OCI-LY7 (cell line): Measurements from ENCODE around the gene JAK3. TPM values are rescaled to one million over a fixed set of nuclear protein-coding genes. Genes with fewer than 3 reads are reported as not detected.

ENCODE experiments used
- BruUV-seq: library from RNA; stranded (reverse); fragments of 400-500 nt; replicated peaks from 2 replicates; lab custom pipeline; 2021; lab: Mats Ljungman, UMichigan
- CTCF ChIA-PET: fragments of 300-600 bp; sonication (Branson Sonifier 250); formaldehyde crosslinking; loops from one replicate; lab custom pipeline; 2022; ENCODE audit warnings: antibody characterized with exemption; ENCODE audit not compliant: unreplicated experiment; lab: Charles Lee
- POLR2A ChIA-PET: fragments of 300-600 bp; sonication (Branson Sonifier 250); formaldehyde crosslinking; loops from one replicate; lab custom pipeline; 2022; ENCODE audit warnings: antibody characterized with exemption; lab: Charles Lee
- DNase-seq: peaks from one replicate; pipeline ENCODE4 v3.0.0-alpha.2; 2015; ENCODE audit warnings: low spot score
- H2AFZ ChIP-seq: fragments of 200-600 bp; sonication (generic), shearing (Covaris generic); 2 replicates; pipeline ENCODE4 v1.6.1; 2014; ENCODE audit warnings: mild to moderate bottlenecking, antibody characterized with exemption, low read length, moderate library complexity
- H3K27ac ChIP-seq: fragments of 200-600 bp; sonication (generic); 2 replicates; pipeline ENCODE4 v1.5.1; 2014; ENCODE audit warnings: mixed run types, low read depth, mild to moderate bottlenecking, moderate library complexity, low read length, inconsistent platforms; ENCODE audit not compliant: poor library complexity, severe bottlenecking
- H3K36me3 ChIP-seq: fragments of 200-600 bp; sonication (generic); 2 replicates; pipeline ENCODE4 v1.6.1; 2014; ENCODE audit warnings: mild to moderate bottlenecking, antibody characterized with exemption, low read length, moderate library complexity, mixed read lengths; ENCODE audit not compliant: insufficient read depth
- H3K4me1 ChIP-seq: fragments of 200-600 bp; sonication (generic); 2 replicates; pipeline ENCODE4 v1.5.1; 2014; ENCODE audit warnings: mild to moderate bottlenecking, low read length; ENCODE audit not compliant: insufficient read depth, poor library complexity, severe bottlenecking
- H3K4me2 ChIP-seq: fragments of 200-600 bp; sonication (generic); 2 replicates; pipeline ENCODE4 v1.6.1; 2014; ENCODE audit warnings: mild to moderate bottlenecking, low read length
- H3K4me3 ChIP-seq: fragments of 200-600 bp; sonication (generic); 2 replicates; pipeline ENCODE4 v1.5.1; 2014; ENCODE audit warnings: mild to moderate bottlenecking, low read depth, low read length; ENCODE audit not compliant: poor library complexity, severe bottlenecking
- H3K79me2 ChIP-seq: fragments of 200-600 bp; sonication (generic); 2 replicates; pipeline ENCODE4 v1.6.1; 2016; ENCODE audit warnings: low read depth, mild to moderate bottlenecking, low read length, moderate library complexity, mixed read lengths; ENCODE audit not compliant: insufficient read depth
- H3K9me2 ChIP-seq: fragments of 200-600 bp; sonication (generic); 2 replicates; pipeline ENCODE4 v1.6.1; 2016; ENCODE audit warnings: mild to moderate bottlenecking, low read length, mixed read lengths; ENCODE audit not compliant: insufficient read depth
- H3K9me3 ChIP-seq: fragments of 200-600 bp; sonication (generic); 2 replicates; pipeline ENCODE4 v1.6.1; 2014; ENCODE audit warnings: mild to moderate bottlenecking, mixed run types, low read length, mixed read lengths
- H4K20me1 ChIP-seq: fragments of 200-600 bp; sonication (generic); 2 replicates; pipeline ENCODE4 v1.6.1; 2014; ENCODE audit warnings: mild to moderate bottlenecking, antibody characterized with exemption, low read length, moderate library complexity, mixed read lengths; ENCODE audit not compliant: insufficient read depth
- EZH2phosphoT487 ChIP-seq: fragments of 200-600 bp; sonication (generic); IDR thresholded peaks from 2 replicates; pipeline ENCODE4 v1.6.1; 2018; ENCODE audit warnings: low read depth, borderline replicate concordance, mild to moderate bottlenecking, mixed run types, antibody characterized with exemption, low read length, moderate library complexity, mixed read lengths
- intact Hi-C: fragments of 100-400 bp; cut with micrococcal nuclease; formaldehyde crosslinking; loops from one replicate; pipeline ENCODE4 v1.10.0; 2022; ENCODE audit not compliant: unreplicated experiment
- total RNA-seq, 2 experiments: library from RNA; depleted of rRNA in 1 of 2; stranded (reverse); fragments of >200 nt in 1 of 2; shearing (Covaris generic) in 1 of 2; gene quantifications; 2 replicates each; pipeline ENCODE4 v1.2.3, GENCODE V29; 2014 to 2022
- TF ChIP-seq, protein P1 (sequence below): fragments of 200-600 bp; sonication (generic); conservative IDR thresholded peaks from 2 replicates; pipeline ENCODE4 v1.5.1; 2014; ENCODE audit warnings: mild to moderate bottlenecking, antibody characterized with exemption, low read length, moderate library complexity, mixed read lengths

Gene JAK3
- total RNA-seq, 2 experiments from 2014 or later, result 14.0 to 25.3 TPM

DNA sequence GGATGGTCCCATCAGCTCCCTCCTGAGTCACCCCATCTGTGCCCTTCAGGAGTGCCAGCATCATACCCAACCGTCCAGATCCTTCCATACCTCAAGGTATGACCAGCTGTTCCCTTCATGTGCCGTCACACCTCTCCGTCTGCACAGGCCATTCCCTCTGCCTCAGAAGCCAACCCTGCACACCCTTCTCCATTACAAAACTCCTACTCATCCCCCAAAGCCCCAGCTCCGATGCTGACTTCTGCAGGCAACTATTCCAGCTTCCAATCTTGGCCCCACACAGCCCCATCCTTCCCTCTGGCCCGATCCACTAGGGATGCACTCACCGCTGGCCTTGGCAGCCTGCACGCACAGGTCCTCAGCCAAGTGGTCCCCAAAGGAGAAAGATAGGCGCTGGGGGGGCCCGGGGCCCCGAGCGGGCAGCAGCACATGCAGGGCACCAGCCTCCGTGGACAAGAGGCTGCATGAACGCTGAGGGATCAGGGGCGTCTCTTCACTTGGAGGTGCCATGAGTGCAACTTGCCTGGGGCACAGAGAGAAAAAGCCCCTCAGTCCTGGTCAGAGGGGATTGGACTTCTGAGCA is 3.8 kb downstream of the JAK3 start:
- CTCF ChIA-PET, result no interaction called here

DNA sequence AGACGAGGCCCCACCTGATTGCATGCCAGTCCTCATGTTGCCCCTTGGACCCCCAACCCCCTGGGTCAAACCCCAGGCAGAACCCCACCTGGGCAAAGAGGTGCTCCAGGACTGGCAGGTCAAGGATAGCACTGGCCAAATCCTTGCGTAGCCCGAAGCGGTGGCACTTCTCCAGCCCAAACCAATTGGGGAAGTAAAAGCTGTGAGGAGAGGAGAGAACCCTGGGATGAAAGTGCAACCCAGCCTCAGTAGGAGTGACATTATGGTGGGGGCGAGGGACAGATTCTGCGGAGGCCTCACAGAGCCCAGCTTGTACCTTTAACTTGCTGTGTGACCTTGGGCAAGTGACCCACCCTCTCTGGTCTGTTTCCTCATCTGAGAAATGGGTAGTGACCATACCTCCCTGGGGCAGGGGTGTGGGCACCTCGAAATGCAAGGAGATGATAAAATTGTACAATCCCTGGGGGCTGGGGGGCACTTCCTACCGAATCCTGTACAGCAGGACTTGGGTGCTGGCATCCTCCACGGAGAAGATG is 4.4 kb downstream of the JAK3 start:
- TF ChIP-seq, protein P1, sequence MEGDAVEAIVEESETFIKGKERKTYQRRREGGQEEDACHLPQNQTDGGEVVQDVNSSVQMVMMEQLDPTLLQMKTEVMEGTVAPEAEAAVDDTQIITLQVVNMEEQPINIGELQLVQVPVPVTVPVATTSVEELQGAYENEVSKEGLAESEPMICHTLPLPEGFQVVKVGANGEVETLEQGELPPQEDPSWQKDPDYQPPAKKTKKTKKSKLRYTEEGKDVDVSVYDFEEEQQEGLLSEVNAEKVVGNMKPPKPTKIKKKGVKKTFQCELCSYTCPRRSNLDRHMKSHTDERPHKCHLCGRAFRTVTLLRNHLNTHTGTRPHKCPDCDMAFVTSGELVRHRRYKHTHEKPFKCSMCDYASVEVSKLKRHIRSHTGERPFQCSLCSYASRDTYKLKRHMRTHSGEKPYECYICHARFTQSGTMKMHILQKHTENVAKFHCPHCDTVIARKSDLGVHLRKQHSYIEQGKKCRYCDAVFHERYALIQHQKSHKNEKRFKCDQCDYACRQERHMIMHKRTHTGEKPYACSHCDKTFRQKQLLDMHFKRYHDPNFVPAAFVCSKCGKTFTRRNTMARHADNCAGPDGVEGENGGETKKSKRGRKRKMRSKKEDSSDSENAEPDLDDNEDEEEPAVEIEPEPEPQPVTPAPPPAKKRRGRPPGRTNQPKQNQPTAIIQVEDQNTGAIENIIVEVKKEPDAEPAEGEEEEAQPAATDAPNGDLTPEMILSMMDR, result no peak
- no peak for TF ChIP-seq EZH2phosphoT487
- no peak overlapping the region for H3K27ac ChIP-seq
- H3K36me3 ChIP-seq, result peaks cover 12% of the 10 kb centered on the region
- no peaks in the 10 kb centered on the region for H3K9me2 ChIP-seq
- no peak overlapping the region for H2AFZ ChIP-seq
- no peak overlapping the region for H3K4me2 ChIP-seq
- POLR2A ChIA-PET, result no interaction called here
- no peaks in the 10 kb centered on the region for H4K20me1 ChIP-seq
- intact Hi-C loops, result no loop called here
- peaks cover 14% of the 10 kb centered on the region for H3K4me1 ChIP-seq
- CTCF ChIA-PET, result no interaction called here
- H3K9me3 ChIP-seq, result no peaks in the 10 kb centered on the region
- no peak overlapping the region for H3K4me3 ChIP-seq
- no TSS peak for BruUV-seq
- no peaks in the 10 kb centered on the region for H3K79me2 ChIP-seq
- DNase-seq, result no peak

More for the DNA sequence above, 3.8 kb downstream of the JAK3 start:
- Histone ChIP-seq H3K36me3 (peaks cover 11% of the 10 kb centered on the region), H3K9me3 (no peaks in the 10 kb centered on the region), H3K27ac (no peak overlapping the region), H4K20me1 (no peaks in the 10 kb centered on the region), H3K9me2 (no peaks in the 10 kb centered on the region), H3K4me3 (no peak overlapping the region), H3K4me2 (no peak overlapping the region), H3K4me1 (peaks cover 21% of the 10 kb centered on the region), H2AFZ (no peak overlapping the region), H3K79me2 (no peaks in the 10 kb centered on the region)
- intact Hi-C loops, result no loop called here
- no TSS peak for BruUV-seq
- TF ChIP-seq EZH2phosphoT487, result no peak
- TF ChIP-seq, protein P1, result no peak
- no peak for DNase-seq
- POLR2A ChIA-PET, result no interaction called here

DNA sequence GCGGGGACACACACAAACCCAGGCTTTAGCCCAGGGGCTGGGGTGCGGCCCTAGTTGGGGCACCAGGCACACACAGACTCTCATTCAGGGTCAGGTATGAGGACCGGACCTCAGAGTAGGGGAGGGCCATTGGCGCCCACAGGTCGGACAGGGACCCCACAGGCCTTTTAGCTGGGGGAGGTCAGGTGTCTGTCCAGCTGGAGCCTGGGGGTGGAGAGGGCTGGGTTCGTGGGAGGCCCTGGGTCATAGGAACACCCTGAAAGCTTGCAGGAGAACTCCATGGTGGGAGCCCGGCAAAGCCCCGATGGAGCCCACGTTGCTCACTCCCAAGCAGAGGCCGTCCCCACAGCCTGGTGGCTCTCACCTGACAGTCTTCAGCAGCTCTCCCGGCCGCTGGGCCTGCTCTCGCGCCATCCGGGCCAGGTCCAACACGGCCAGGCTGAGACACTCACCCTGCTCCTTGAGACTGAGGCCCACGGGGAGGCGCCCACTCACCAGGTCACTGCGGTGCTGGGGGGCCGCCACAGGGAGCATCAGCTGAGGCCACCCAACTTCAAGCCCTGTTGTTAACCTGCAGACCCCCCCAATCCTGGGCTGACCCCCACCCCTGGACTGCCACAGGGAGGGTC is 5.0 kb downstream of the JAK3 start:
- peaks cover 9% of the 10 kb centered on the region for H3K4me1 ChIP-seq
- no peaks in the 10 kb centered on the region for H4K20me1 ChIP-seq
- DNase-seq, result no peak
- intact Hi-C loops, result no loop called here
- H2AFZ ChIP-seq, result no peak overlapping the region
- no peaks in the 10 kb centered on the region for H3K9me3 ChIP-seq
- no peak overlapping the region for H3K4me3 ChIP-seq
- H3K79me2 ChIP-seq, result no peaks in the 10 kb centered on the region
- peaks cover 17% of the 10 kb centered on the region for H3K36me3 ChIP-seq
- no TSS peak for BruUV-seq
- CTCF ChIA-PET, result no interaction called here
- TF ChIP-seq, protein P1, result no peak
- TF ChIP-seq EZH2phosphoT487, result no peak
- no peaks in the 10 kb centered on the region for H3K9me2 ChIP-seq
- no peak overlapping the region for H3K4me2 ChIP-seq
- POLR2A ChIA-PET, result no interaction called here
- no peak overlapping the region for H3K27ac ChIP-seq
